Muscle layer of duodenum (tissue), 2 donors: ENCODE results near the gene PCDHB8.
"Not testable (repeated sequence)": the region's sequence is repeated elsewhere in the genome, so short reads cannot be mapped to it uniquely, and the experiment has no call there.

Experiments
- H3K27ac ChIP-seq: one replicate; pipeline ENCODE4 v1.7.0; 2013; ENCODE audit warnings: mild to moderate bottlenecking, low read length
- H3K27me3 ChIP-seq: one replicate; pipeline ENCODE4 v1.7.0; 2013; ENCODE audit warnings: low read depth, mild to moderate bottlenecking, control low read depth, low read length
- H3K36me3 ChIP-seq, 2 donors: one replicate each; pipeline ENCODE4 v1.7.0; 2013; ENCODE audit warnings: low read length in 2 of 2, control low read depth in 1 of 2, mild to moderate bottlenecking in 1 of 2; ENCODE audit not compliant: insufficient read depth in 2 of 2, control insufficient read depth in 1 of 2
- H3K4me1 ChIP-seq, 2 donors: one replicate each; pipeline ENCODE4 v1.7.0; 2013; ENCODE audit warnings: low read length in 2 of 2, mild to moderate bottlenecking in 2 of 2, control low read depth in 1 of 2, moderate library complexity in 1 of 2; ENCODE audit not compliant: insufficient read depth in 2 of 2, control insufficient read depth in 1 of 2
- H3K4me3 ChIP-seq, 2 donors: one replicate each; pipeline ENCODE4 v1.7.0; 2013; ENCODE audit warnings: low read length in 2 of 2, low read depth in 1 of 2, mild to moderate bottlenecking in 1 of 2
- H3K9me3 ChIP-seq, 2 donors: one replicate each; pipeline ENCODE4 v1.7.0; 2013; ENCODE audit warnings: low read length in 2 of 2, control low read depth in 1 of 2, mild to moderate bottlenecking in 1 of 2; ENCODE audit not compliant: control insufficient read depth in 1 of 2
- donor health status: healthy.

The PCDHB8 gene

DNA sequence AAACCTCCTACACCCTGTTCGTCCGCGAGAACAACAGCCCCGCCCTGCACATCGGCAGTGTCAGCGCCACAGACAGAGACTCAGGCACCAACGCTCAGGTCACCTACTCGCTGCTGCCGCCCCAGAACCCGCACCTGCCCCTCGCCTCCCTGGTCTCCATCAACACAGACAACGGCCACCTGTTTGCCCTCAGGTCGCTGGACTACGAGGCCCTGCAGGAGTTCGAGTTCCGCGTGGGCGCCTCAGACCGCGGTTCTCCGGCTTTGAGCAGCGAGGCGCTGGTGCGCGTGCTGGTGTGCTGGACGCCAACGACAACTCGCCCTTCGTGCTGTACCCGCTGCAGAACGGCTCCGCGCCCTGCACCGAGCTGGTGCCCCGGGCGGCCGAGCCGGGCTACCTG lies 20.2 kb upstream of the PCDHB8 start:
- not testable (repeated sequence) for H3K27me3 ChIP-seq, H3K36me3 ChIP-seq, H3K27ac ChIP-seq, H3K4me1 ChIP-seq
- Histone ChIP-seq H3K9me3 (peaks cover 17 to 61% of the 10 kb centered on the region in 2 donors), H3K4me3 (peak overlapping the region in 1 of 2 donors; percentile 41)

DNA sequence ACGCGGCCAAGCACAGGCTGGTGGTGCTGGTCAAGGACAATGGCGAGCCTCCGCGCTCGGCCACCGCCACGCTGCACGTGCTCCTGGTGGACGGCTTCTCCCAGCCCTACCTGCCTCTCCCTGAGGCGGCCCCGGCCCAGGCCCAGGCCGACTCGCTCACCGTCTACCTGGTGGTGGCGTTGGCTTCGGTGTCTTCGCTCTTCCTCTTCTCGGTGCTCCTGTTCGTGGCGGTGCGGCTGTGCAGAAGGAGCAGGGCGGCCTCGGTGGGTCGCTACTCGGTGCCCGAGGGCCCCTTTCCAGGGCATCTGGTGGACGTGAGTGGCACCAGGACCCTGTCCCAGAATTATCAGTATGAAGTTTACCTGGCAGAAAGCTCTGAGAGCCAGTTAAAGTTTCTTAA lies 19.7 kb upstream of the PCDHB8 start:
- Histone ChIP-seq H3K4me3 (peak overlapping the region in 1 of 2 donors; percentile 37), H3K9me3 (peaks cover 14 to 65% of the 10 kb centered on the region in 2 donors)
- H3K36me3 ChIP-seq, H3K4me1 ChIP-seq, H3K27me3 ChIP-seq, H3K27ac ChIP-seq: not testable (repeated sequence)

DNA sequence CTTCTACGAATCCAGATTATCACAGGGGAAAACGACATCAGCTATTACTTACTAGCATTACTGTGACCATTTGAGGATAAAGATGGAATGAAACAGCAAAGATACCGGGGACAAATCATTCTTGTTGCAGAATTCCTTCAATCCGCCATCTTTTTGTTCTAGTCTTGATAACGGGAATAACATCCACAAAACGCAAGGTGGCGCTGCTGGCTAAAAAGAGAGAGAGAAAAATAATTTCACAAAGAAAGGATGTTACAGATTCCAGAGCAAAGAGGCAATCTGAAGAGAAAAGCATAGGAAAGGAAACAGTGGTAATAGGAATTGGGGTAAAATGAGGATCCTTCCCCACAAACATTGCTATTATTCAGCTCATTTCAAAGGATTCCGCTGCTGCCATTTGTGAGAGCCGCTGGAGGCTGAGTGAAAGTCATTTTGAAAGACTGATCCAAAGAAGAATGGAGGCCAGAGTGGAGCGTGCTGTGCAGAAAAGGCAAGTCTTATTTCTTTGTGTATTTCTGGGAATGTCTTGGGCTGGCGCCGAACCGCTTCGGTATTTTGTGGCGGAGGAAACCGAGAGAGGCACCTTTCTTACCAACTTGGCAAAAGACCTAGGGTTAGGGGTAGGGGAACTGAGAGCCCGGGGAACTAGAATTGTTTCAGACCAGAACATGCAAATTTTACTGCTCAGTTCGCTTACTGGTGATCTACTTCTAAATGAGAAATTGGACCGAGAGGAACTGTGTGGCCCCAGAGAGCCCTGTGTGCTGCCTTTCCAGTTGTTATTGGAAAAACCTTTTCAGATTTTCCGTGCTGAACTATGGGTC lies 5.0 kb upstream of the PCDHB8 start, which contains the start of gene PCDHB7:
Gene PCDHB7, plus strand, starts transcription at position 264 of the 824 bp plus-strand sequence. Its CDS starts 192 bp downstream, at position 456.
- Histone ChIP-seq H3K4me3 (peak within 1 kb of the TSS; percentile 28 to 39), H3K9me3 (peaks cover 40 to 59% of the 10 kb centered on the region in 2 donors), H3K36me3 (no peaks in the 10 kb centered on the region), H3K4me1 (no peaks in the 10 kb centered on the region), H3K27ac (no peak within 1 kb of the TSS), H3K27me3 (no peaks in the 10 kb centered on the region)

GRCh38 chr5:141174291-141175104 lies 3.1 kb upstream of the PCDHB8 start:
- Histone ChIP-seq H3K9me3 (peaks cover 43 to 65% of the 10 kb centered on the region in 2 donors), H3K4me3 (peak overlapping the region in 1 of 2 donors; percentile 41)
- H3K4me1 ChIP-seq, H3K27ac ChIP-seq, H3K27me3 ChIP-seq, H3K36me3 ChIP-seq: not testable (repeated sequence)

GRCh38 chr5:141175933-141176332 lies 1.7 kb upstream of the PCDHB8 start:
- no peaks in the 10 kb centered on the region for H3K27me3 ChIP-seq
- H3K27ac ChIP-seq = no peak overlapping the region
- no peaks in the 10 kb centered on the region for H3K36me3 ChIP-seq
- H3K4me1 ChIP-seq = no peaks in the 10 kb centered on the region
- peaks cover 43 to 68% of the 10 kb centered on the region in 2 donors for H3K9me3 ChIP-seq
- no peak overlapping the region for H3K4me3 ChIP-seq

GRCh38 chr5:141179371-141179770 lies 1.8 kb downstream of the PCDHB8 start:
- H3K27me3 ChIP-seq, H3K36me3 ChIP-seq, H3K27ac ChIP-seq, H3K4me1 ChIP-seq: not testable (repeated sequence)
- Histone ChIP-seq H3K4me3 (peak overlapping the region in 1 of 2 donors; percentile 2), H3K9me3 (peaks cover 43 to 63% of the 10 kb centered on the region in 2 donors)

- not testable (repeated sequence) for H3K36me3 ChIP-seq, H3K4me1 ChIP-seq, H3K27me3 ChIP-seq, H3K27ac ChIP-seq
- Histone ChIP-seq H3K9me3 (peaks cover 42 to 63% of the 10 kb centered on the region in 2 donors), H3K4me3 (peak overlapping the region in 1 of 2 donors; percentile 20)
Observed at GRCh38 chr5:141179876-141180275, 2.3 kb downstream of the PCDHB8 start.

DNA sequence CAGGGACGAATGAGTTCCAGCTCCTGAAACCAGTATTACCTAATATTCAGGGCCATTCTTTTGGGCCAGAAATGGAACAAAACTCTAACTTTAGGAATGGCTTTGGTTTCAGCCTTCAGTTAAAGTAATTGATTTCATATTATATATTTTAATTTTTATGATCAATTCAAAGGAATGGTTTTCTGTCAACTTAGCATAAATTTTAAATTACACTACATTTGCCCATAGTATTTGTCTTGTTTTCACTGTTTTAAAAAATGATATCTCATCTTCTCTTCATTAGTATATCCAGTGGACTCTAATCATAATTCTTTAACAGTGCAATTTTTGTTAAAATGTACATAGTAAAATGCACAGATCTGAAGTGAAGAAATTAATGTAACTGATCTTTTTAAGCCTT lies 2.7 kb downstream of the PCDHB8 start:
- Histone ChIP-seq H3K9me3 (peaks cover 37 to 60% of the 10 kb centered on the region in 2 donors), H3K4me1 (no peaks in the 10 kb centered on the region), H3K4me3 (peak overlapping the region in 1 of 2 donors; percentile 20), H3K36me3 (no peaks in the 10 kb centered on the region), H3K27ac (no peak overlapping the region), H3K27me3 (no peaks in the 10 kb centered on the region)

DNA sequence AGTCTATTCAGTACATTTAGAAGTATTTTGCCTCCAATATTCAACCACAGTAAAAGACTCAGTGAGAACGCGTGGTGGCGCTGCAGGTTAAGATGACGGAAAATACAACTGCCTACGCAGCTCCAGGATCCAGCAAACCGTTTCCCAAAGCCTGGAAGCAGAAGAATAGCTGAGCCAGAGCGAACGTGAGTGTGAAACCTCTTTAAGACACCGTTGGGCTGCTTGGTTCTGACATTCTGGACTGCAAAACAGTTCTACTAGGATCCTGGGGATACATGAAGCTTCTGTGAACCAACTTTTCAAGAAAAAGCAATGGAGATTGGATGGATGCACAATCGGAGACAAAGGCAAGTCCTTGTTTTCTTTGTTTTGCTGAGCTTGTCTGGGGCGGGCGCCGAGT lies 4.7 kb downstream of the PCDHB8 start, which contains the start of gene PCDHB16:
Gene PCDHB16, plus strand, starts transcription at position 140 of the 400 bp plus-strand sequence. Its CDS starts 173 bp downstream, at position 313.
- H3K27me3 ChIP-seq = no peaks in the 10 kb centered on the region
- no peak within 1 kb of the TSS for H3K27ac ChIP-seq
- H3K9me3 ChIP-seq = peaks cover 31 to 56% of the 10 kb centered on the region in 2 donors
- no peaks in the 10 kb centered on the region for H3K4me1 ChIP-seq
- H3K4me3 ChIP-seq = peak within 1 kb of the TSS; percentile 49 to 64
- H3K36me3 ChIP-seq = no peaks in the 10 kb centered on the region

GRCh38 chr5:141184117-141184855 lies 6.7 kb downstream of the PCDHB8 start:
- Histone ChIP-seq H3K9me3 (peaks cover 17 to 55% of the 10 kb centered on the region in 2 donors), H3K4me3 (peak overlapping the region in 1 of 2 donors; percentile 64)
- H3K27ac ChIP-seq, H3K27me3 ChIP-seq, H3K36me3 ChIP-seq, H3K4me1 ChIP-seq: not testable (repeated sequence)
